K562 (cell line): ENCODE results near the gene SPPL3. TPM values are rescaled to one million over a fixed set of nuclear protein-coding genes. Genes with fewer than 3 reads are reported as not detected.

ENCODE experiments used
- ATAC-seq: fragments of 200-7000 bp; cut with Tn5 transposase; 3 replicates; pipeline ENCODE4 v1.9.1; 2020; ENCODE audit warnings: moderate library complexity
- BruUV-seq: library from RNA; stranded (reverse); fragments of 400-500 nt; replicated peaks from 2 replicates; lab custom pipeline; 2021; lab: Mats Ljungman, UMichigan
- CTCF ChIA-PET: fragments of 300-600 bp; formaldehyde crosslinking; extraction: SDS; loops from one replicate; lab custom pipeline; 2021; ENCODE audit warnings: low intra/inter-chr PET ratio; lab: Yijun Ruan, JAX
- POLR2A ChIA-PET: fragments of 300-600, 350-650 bp; sonication (Branson Sonifier 250); formaldehyde crosslinking; extraction: SDS; loops from one replicate; lab custom pipeline; 2021; ENCODE audit warnings: antibody characterized with exemption, inconsistent platforms; lab: Yijun Ruan, JAX
- DNase-seq, 4 experiments: peaks; one replicate each; pipeline versions ENCODE4 v3.0.0 to v3.0.0-alpha.2; 2011 to 2018; ENCODE audit warnings: low spot score in 3 of 4, mixed read lengths in 3 of 4; ENCODE audit errors: extremely low read depth in 1 of 4
- FAIRE-seq: peaks from 2 replicates; lab custom pipeline; 2011; peaks lifted over from hg19 to GRCh38; lab: Jason Lieb, UNC
- H2AFZ ChIP-seq: 2 replicates; pipeline ENCODE4 v1.6.0; 2011; ENCODE audit warnings: low read depth, low read length, control low read depth, inconsistent platforms
- H3K27ac ChIP-seq: fragments of 200-600 bp; 3 replicates; pipeline ENCODE4 v1.8.0; 2011; ENCODE audit warnings: low read depth, mild to moderate bottlenecking, control low read depth, inconsistent platforms, low read length, moderate library complexity, mixed read lengths; ENCODE audit errors: extremely low read depth
- H3K27me3 ChIP-seq, 2 experiments: fragments of 300-600 bp in 1 of 2; 2 replicates in 1 of 2; 3 replicates in 1 of 2; pipeline versions ENCODE4 v1.6.0 to v1.8.0; 2011; ENCODE audit warnings: inconsistent platforms in 2 of 2, low read length in 2 of 2, mild to moderate bottlenecking in 1 of 2, mixed read lengths in 1 of 2, moderate library complexity in 1 of 2; ENCODE audit not compliant: control insufficient read depth in 2 of 2, insufficient read depth in 2 of 2
- H3K36me3 ChIP-seq: fragments of 300-600 bp; 3 replicates; pipeline ENCODE4 v1.8.0; 2011; ENCODE audit warnings: mild to moderate bottlenecking, low read length, inconsistent platforms; ENCODE audit not compliant: control insufficient read depth, insufficient read depth
- H3K4me1 ChIP-seq, 2 experiments: fragments of 200-600 bp in 1 of 2; replicated peaks in 1 of 2; 2 replicates in 1 of 2; 3 replicates in 1 of 2; pipeline versions ENCODE4 v1.5.1 to v1.8.0; 2011; ENCODE audit warnings: inconsistent platforms in 2 of 2, low read length in 2 of 2, mild to moderate bottlenecking in 1 of 2, mixed read lengths in 1 of 2, moderate library complexity in 1 of 2; ENCODE audit not compliant: control insufficient read depth in 2 of 2, insufficient read depth in 2 of 2
- H3K4me2 ChIP-seq: 2 replicates; pipeline ENCODE4 v1.6.1; 2011; ENCODE audit warnings: low read length, control low read depth, inconsistent platforms, mixed read lengths; ENCODE audit not compliant: insufficient read depth
- H3K4me3 ChIP-seq: fragments of 200-600 bp; sonication (generic), shearing (Covaris generic); 2 replicates; pipeline ENCODE4 v1.5.1; 2016; ENCODE audit warnings: control low read depth, inconsistent platforms
- H3K79me2 ChIP-seq: fragments of 200-600 bp; 3 replicates; pipeline ENCODE4 v1.8.0; 2011; ENCODE audit warnings: low read length, inconsistent platforms; ENCODE audit not compliant: control insufficient read depth, insufficient read depth
- H3K9ac ChIP-seq, 2 experiments: 2 replicates each; pipeline versions ENCODE4 v1.6.0 to v1.6.1; 2011; ENCODE audit warnings: low read depth in 2 of 2, low read length in 2 of 2, control low read depth in 1 of 2, inconsistent platforms in 1 of 2, mild to moderate bottlenecking in 1 of 2, mixed read lengths in 1 of 2; ENCODE audit not compliant: insufficient read depth in 1 of 2
- H3K9me1 ChIP-seq: one replicate; pipeline ENCODE4 v1.6.0; 2011; ENCODE audit warnings: inconsistent platforms, mild to moderate bottlenecking, low read length, moderate library complexity; ENCODE audit not compliant: control insufficient read depth, insufficient read depth
- H3K9me3 ChIP-seq: replicated peaks from 2 replicates; pipeline ENCODE4 v1.5.1; 2011; ENCODE audit warnings: low read depth, low read length, inconsistent platforms; ENCODE audit not compliant: control insufficient read depth, insufficient read depth
- H4K20me1 ChIP-seq: replicated peaks from 2 replicates; pipeline ENCODE4 v1.6.1; 2011; ENCODE audit warnings: low read length, inconsistent platforms, mixed read lengths; ENCODE audit not compliant: control insufficient read depth, insufficient read depth
- TRIM28 ChIP-seq: fragments of 450-650 bp; IDR thresholded peaks from 2 replicates; pipeline ENCODE4 v1.6.1; 2017
- ZNF318 ChIP-seq, 2 experiments: fragments of 450-650 bp; IDR thresholded peaks; 2 replicates each; pipeline ENCODE4 v1.6.1; 2016; ENCODE audit warnings: mild to moderate bottlenecking in 2 of 2, borderline replicate concordance in 1 of 2, low read depth in 1 of 2, moderate library complexity in 1 of 2
- WGBS: fragments of 100-300 bp; shearing (Covaris generic); methylation state at CpG from one replicate; pipeline ENCODE4 v1.1.6; 2016; ENCODE audit warnings: low coverage, mixed read lengths; ENCODE audit not compliant: insufficient coverage; ENCODE audit errors: missing lambda C conversion rate; 5-methylcytosine and 5-hydroxymethylcytosine counted together
- in situ Hi-C: fragments of 300-500 bp; cut with MboI; formaldehyde crosslinking; loops from 4 replicates; pipeline ENCODE4 v1.15.0; 2018; ENCODE audit warnings: inconsistent platforms, mixed read lengths
- intact Hi-C: fragments of 100-400 bp; cut with micrococcal nuclease; formaldehyde crosslinking; loops from 2 replicates; pipeline ENCODE4 v1.14.2; 2022
- polyA plus RNA-seq, 8 experiments: library from polyadenylated mRNA; depleted of rRNA in 4 of 8; stranded (reverse) in 5 of 8; unstranded in 3 of 8; fragments of >200 nt; fragmentation: Nextera tagmentation in 2 of 8; fragmentation: Illumina TruSeq in 1 of 8; extraction: Ambion mirVana in 2 of 8; extraction: Trizol in 1 of 8; gene quantifications; 2 replicates each; pipeline versions ENCODE4 v1.2.1 to v1.2.3, GENCODE V29; 2011 to 2014; ENCODE audit warnings: inconsistent platforms in 1 of 8, missing spikeins in 1 of 8
- total RNA-seq, 7 experiments: library from RNA; depleted of rRNA in 6 of 7; stranded (reverse); fragments of >200 nt in 6 of 7; fragmentation: Illumina TruSeq in 2 of 7; extraction: Trizol in 2 of 7; gene quantifications; 2 replicates each; pipeline versions ENCODE4 v1.2.1 to v1.2.3, GENCODE V29; 2011 to 2021; ENCODE audit warnings: low replicate concordance in 1 of 7

SPPL3 gene
- total and polyA plus RNA-seq, 9 of the 15 experiments (the other 6 are each of a cell fraction or from before 2014, with no cell fraction given), result 2.9 to 32.1 (median 7.1) TPM

- H3K79me2 ChIP-seq, result peaks cover 20% of the 10 kb centered on the region; the same call in 2 of the 3 replicates
- H3K9me3 ChIP-seq, result no peaks in the 10 kb centered on the region
- no peak overlapping the region for H3K27ac ChIP-seq
- H3K4me1 ChIP-seq, result peaks cover 0 to 8% of the 10 kb centered on the region in 2 experiments; a peak in 2 of 5 replicates
- ChIA-PET POLR2A (no interaction called here), CTCF (no interaction called here)
- no peaks in the 10 kb centered on the region for H3K9me1 ChIP-seq
- DNase-seq, result no peak
- peaks cover 8% of the 10 kb centered on the region for H4K20me1 ChIP-seq
- WGBS, result 87% methylated on average over 12 of the region's 13 CpGs
- H3K9ac ChIP-seq, result no peak overlapping the region
- H2AFZ ChIP-seq, result no peak overlapping the region
- no peak for FAIRE-seq
- H3K4me3 ChIP-seq, result no peak overlapping the region
- in situ Hi-C loops (no loop called here), intact Hi-C loops (loop anchor here (5.0 kb wide), 1 partner anchor 44 kb away; the partner anchor contains the start of gene SPPL3)
- no peaks in the 10 kb centered on the region for H3K27me3 ChIP-seq
- H3K4me2 ChIP-seq, result no peak overlapping the region
- ATAC-seq, result no peak
- no TSS peak for BruUV-seq
- H3K36me3 ChIP-seq, result no peaks in the 10 kb centered on the region
- TF ChIP-seq TRIM28, result peak; percentile 83; the same call in 1 of the 2 replicates
- TF ChIP-seq ZNF318 (IDR thresholded peaks at IDR 0.05; ENCODE audit: borderline replicate concordance in 1 of 2, low read depth in 1 of 2), result no peak
Observed at GRCh38 chr12:120858306-120859088, 45.7 kb downstream of the SPPL3 start.
